IMR-90 (cell line): ENCODE results near the gene ASAP2. TPM values are rescaled to one million over a fixed set of nuclear protein-coding genes. Genes with fewer than 3 reads are reported as not detected.

Experiments
- ATAC-seq: fragments of 200-7000 bp; cut with Tn5 transposase; 2 replicates; pipeline ENCODE4 v1.9.1; 2020; ENCODE audit warnings: low read depth, mild to moderate bottlenecking, moderate library complexity
- BruUV-seq: library from RNA; stranded (reverse); fragments of 400-500 nt; replicated peaks from 2 replicates; lab custom pipeline; 2021; lab: Mats Ljungman, UMichigan
- CTCF ChIA-PET: fragments of 300-600 bp; formaldehyde crosslinking; extraction: SDS; loops from one replicate; lab custom pipeline; 2021; ENCODE audit warnings: antibody characterized with exemption; lab: Yijun Ruan, JAX
- POLR2A ChIA-PET: fragments of 300-600 bp; sonication (Branson Sonifier 250); formaldehyde crosslinking; loops from one replicate; lab custom pipeline; 2022; ENCODE audit warnings: antibody characterized with exemption; ENCODE audit not compliant: unreplicated experiment; lab: Charles Lee
- DNase-seq: peaks from one replicate; pipeline ENCODE4 v3.0.0; 2013
- H2AFZ ChIP-seq: replicated peaks from 2 replicates; pipeline ENCODE3; 2013; ENCODE audit warnings: low read length, mild to moderate bottlenecking; ENCODE audit not compliant: poor library complexity
- H2AK5ac ChIP-seq: 2 replicates; pipeline ENCODE4 v1.6.1; 2013; ENCODE audit warnings: low read depth, low read length, inconsistent platforms
- H2AK9ac ChIP-seq: replicated peaks from 2 replicates; pipeline ENCODE3; 2013; ENCODE audit warnings: mild to moderate bottlenecking, low read depth, low read length, moderate library complexity; ENCODE audit not compliant: poor library complexity
- H2BK120ac ChIP-seq: 2 replicates; pipeline ENCODE4 v1.6.1; 2013; ENCODE audit warnings: low read depth, low read length, inconsistent platforms
- H2BK15ac ChIP-seq: 3 replicates; pipeline ENCODE4 v1.6.1; 2013; ENCODE audit warnings: low read depth, low read length, inconsistent platforms
- H2BK20ac ChIP-seq: 2 replicates; pipeline ENCODE4 v1.6.1; 2013; ENCODE audit warnings: low read depth, mild to moderate bottlenecking, inconsistent platforms, low read length, moderate library complexity
- H2BK5ac ChIP-seq: 2 replicates; pipeline ENCODE4 v1.6.1; 2013; ENCODE audit warnings: mild to moderate bottlenecking, low read depth, low read length, inconsistent platforms; ENCODE audit not compliant: poor library complexity, severe bottlenecking
- H3K14ac ChIP-seq: replicated peaks from 2 replicates; pipeline ENCODE4 v1.6.1; 2013; ENCODE audit warnings: low read depth, low read length, inconsistent platforms
- H3K18ac ChIP-seq: 2 replicates; pipeline ENCODE4 v1.6.1; 2013; ENCODE audit warnings: low read depth, low read length, control low read depth
- H3K23ac ChIP-seq: 2 replicates; pipeline ENCODE4 v1.6.1; 2013; ENCODE audit warnings: low read depth, low read length, inconsistent platforms
- H3K27ac ChIP-seq: 2 replicates; pipeline ENCODE4 v1.5.1; 2013; ENCODE audit warnings: mild to moderate bottlenecking, control low read depth, low read length; ENCODE audit not compliant: insufficient read depth
- H3K27me3 ChIP-seq: 2 replicates; pipeline ENCODE4 v1.6.1; 2013; ENCODE audit warnings: low read length; ENCODE audit not compliant: control insufficient read depth, insufficient read depth
- H3K36me3 ChIP-seq: 2 replicates; pipeline ENCODE4 v1.6.1; 2013; ENCODE audit warnings: low read length, mixed read lengths; ENCODE audit not compliant: control insufficient read depth, insufficient read depth
- H3K4ac ChIP-seq: 2 replicates; pipeline ENCODE4 v1.6.1; 2013; ENCODE audit warnings: low read depth, low read length, inconsistent platforms
- H3K4me1 ChIP-seq: 2 replicates; pipeline ENCODE4 v1.6.1; 2013; ENCODE audit warnings: low read length, mixed read lengths; ENCODE audit not compliant: control insufficient read depth, insufficient read depth
- H3K4me2 ChIP-seq: 2 replicates; pipeline ENCODE4 v1.6.1; 2013; ENCODE audit warnings: low read depth, mild to moderate bottlenecking, control low read depth, low read length, moderate library complexity
- H3K4me3 ChIP-seq: 2 replicates; pipeline ENCODE4 v1.5.1; 2013; ENCODE audit warnings: low read depth, mild to moderate bottlenecking, control low read depth, low read length, moderate library complexity; ENCODE audit not compliant: insufficient read depth
- H3K56ac ChIP-seq: 2 replicates; pipeline ENCODE4 v1.6.1; 2013; ENCODE audit warnings: low read length, inconsistent platforms; ENCODE audit not compliant: insufficient read depth; ENCODE audit errors: extremely low read depth
- H3K79me1 ChIP-seq, 2 experiments: 2 replicates each; pipeline ENCODE4 v1.6.1; 2013; ENCODE audit warnings: low read length in 2 of 2, inconsistent platforms in 1 of 2, low read depth in 1 of 2
- H3K9ac ChIP-seq: 2 replicates; pipeline ENCODE4 v1.6.1; 2013; ENCODE audit warnings: low read depth, low read length, control low read depth
- H3K9me1 ChIP-seq: 2 replicates; pipeline ENCODE4 v1.6.1; 2013; ENCODE audit warnings: low read length, inconsistent platforms; ENCODE audit not compliant: insufficient read depth
- H3K9me3 ChIP-seq: 2 replicates; pipeline ENCODE4 v1.6.1; 2013; ENCODE audit warnings: low read length; ENCODE audit not compliant: control insufficient read depth, insufficient read depth
- H4K20me1 ChIP-seq: 2 replicates; pipeline ENCODE4 v1.6.1; 2013; ENCODE audit warnings: low read length, inconsistent platforms; ENCODE audit not compliant: insufficient read depth
- H4K5ac ChIP-seq: 2 replicates; pipeline ENCODE4 v1.6.1; 2013; ENCODE audit warnings: mild to moderate bottlenecking, low read depth, low read length, control low read depth
- H4K8ac ChIP-seq, 2 experiments: 2 replicates each; pipeline ENCODE4 v1.6.1; 2013; ENCODE audit warnings: low read depth in 2 of 2, low read length in 2 of 2, control low read depth in 1 of 2, inconsistent platforms in 1 of 2
- H4K91ac ChIP-seq: 2 replicates; pipeline ENCODE4 v1.6.1; 2013; ENCODE audit warnings: low read depth, low read length, inconsistent platforms; ENCODE audit not compliant: insufficient read depth
- BHLHE40 ChIP-seq: fragments of 150-350 bp; IDR thresholded peaks from 2 replicates; pipeline ENCODE4 v1.6.1; 2016; ENCODE audit warnings: mild to moderate bottlenecking, low read depth, low read length
- CEBPB ChIP-seq: IDR thresholded peaks from 2 replicates; pipeline ENCODE4 v1.6.1; 2012; ENCODE audit warnings: low read depth, low read length, improper control_type of control experiment
- CHD1 ChIP-seq: IDR thresholded peaks from 2 replicates; pipeline ENCODE4 v1.6.1; 2012; ENCODE audit warnings: low read depth, low read length, improper control_type of control experiment
- CTCF ChIP-seq: conservative IDR thresholded peaks from 2 replicates; pipeline ENCODE4 v1.5.1; 2012; ENCODE audit warnings: mild to moderate bottlenecking, low read depth, low read length, improper control_type of control experiment
- ELK1 ChIP-seq: fragments of 150-350 bp; IDR thresholded peaks from 2 replicates; pipeline ENCODE4 v1.6.1; 2016; ENCODE audit warnings: low read depth, mild to moderate bottlenecking, low read length, moderate library complexity, borderline replicate concordance
- FOS ChIP-seq: fragments of 150-350 bp; IDR thresholded peaks from 2 replicates; pipeline ENCODE4 v1.6.1; 2016; ENCODE audit warnings: low read depth, low read length
- MAFK ChIP-seq: IDR thresholded peaks from 2 replicates; pipeline ENCODE4 v1.6.1; 2012; ENCODE audit warnings: low read depth, low read length, improper control_type of control experiment
- MAZ ChIP-seq: IDR thresholded peaks from 2 replicates; pipeline ENCODE4 v1.6.1; 2012; ENCODE audit warnings: low read depth, mild to moderate bottlenecking, low read length, improper control_type of control experiment, moderate library complexity, borderline replicate concordance
- MXI1 ChIP-seq: IDR thresholded peaks from 2 replicates; pipeline ENCODE4 v1.6.1; 2012; ENCODE audit warnings: low read depth, mild to moderate bottlenecking, low read length, moderate library complexity, borderline replicate concordance
- NFE2L2 ChIP-seq: fragments of 150-350 bp; IDR thresholded peaks from 2 replicates; pipeline ENCODE4 v1.6.1; 2016; ENCODE audit warnings: low read depth, mild to moderate bottlenecking, low read length
- POLR2A ChIP-seq: IDR thresholded peaks from 2 replicates; pipeline ENCODE4 v1.6.1; 2012; ENCODE audit warnings: mild to moderate bottlenecking, low read depth, low read length
- RAD21 ChIP-seq: IDR thresholded peaks from 2 replicates; pipeline ENCODE4 v1.6.1; 2012; ENCODE audit warnings: low read length, improper control_type of control experiment
- RCOR1 ChIP-seq: IDR thresholded peaks from 2 replicates; pipeline ENCODE4 v1.6.1; 2012; ENCODE audit warnings: mild to moderate bottlenecking, low read length, improper control_type of control experiment; ENCODE audit not compliant: insufficient replicate concordance
- RFX5 ChIP-seq: IDR thresholded peaks from 2 replicates; pipeline ENCODE4 v1.8.0; 2012; ENCODE audit warnings: low read depth, mild to moderate bottlenecking, low read length, moderate library complexity
- SMC3 ChIP-seq: fragments of 150-350 bp; IDR thresholded peaks from 2 replicates; pipeline ENCODE4 v1.6.1; 2016; ENCODE audit warnings: low read depth, mild to moderate bottlenecking, antibody characterized with exemption, low read length, moderate library complexity
- USF2 ChIP-seq: fragments of 150-350 bp; IDR thresholded peaks from 2 replicates; pipeline ENCODE4 v1.6.1; 2017; ENCODE audit warnings: mild to moderate bottlenecking, antibody characterized with exemption, low read length, low read depth
- WGBS, 2 experiments: methylation state at CpG; one replicate each; pipeline versions ENCODE4 v1.1.5 to v1.1.7; 2013; ENCODE audit warnings: missing lambda C conversion rate in 2 of 2; ENCODE audit not compliant: insufficient read length in 1 of 2; ENCODE audit errors: extremely low coverage in 2 of 2; 5-methylcytosine and 5-hydroxymethylcytosine counted together
- dilution Hi-C: fragments of 300-500 bp; cut with HindIII; formaldehyde crosslinking; loops from one replicate; pipeline ENCODE4 v1.14.3; 2018; ENCODE audit warnings: low sequenced_read_pairs; ENCODE audit not compliant: unreplicated experiment
- in situ Hi-C: fragments of 300-500 bp; cut with MboI; formaldehyde crosslinking; loops from 3 replicates; pipeline ENCODE4 v1.14.3; 2019; ENCODE audit warnings: low sequenced_read_pairs, inconsistent platforms, mixed read lengths
- intact Hi-C: fragments of 100-400 bp; cut with micrococcal nuclease; formaldehyde crosslinking; loops from 2 replicates; pipeline ENCODE4 v1.10.0; 2022
- polyA plus RNA-seq, 3 experiments: library from polyadenylated mRNA; depleted of rRNA; stranded (reverse); fragments of >200 nt; gene quantifications; 2 replicates each; pipeline ENCODE4 v1.2.3, GENCODE V29; 2012; ENCODE audit warnings: low replicate concordance in 1 of 3
- total RNA-seq: library from RNA; depleted of rRNA; stranded (reverse); fragments of >200 nt; gene quantifications from 2 replicates; pipeline ENCODE4 v1.2.3, GENCODE V29; 2012

The ASAP2 gene
- total and polyA plus RNA-seq, 2 of the 4 experiments (the other 2 are of a cell fraction) = 19.7 to 28.1 TPM

- Histone ChIP-seq H3K36me3 (peaks cover 25% of the 10 kb centered on the region), H3K4me2 (no peak overlapping the region), H4K8ac (no peak overlapping the region), H3K9ac (no peak overlapping the region), H2BK15ac (no peak overlapping the region), H3K14ac (no peak overlapping the region), H4K20me1 (peaks cover 5% of the 10 kb centered on the region; the same call in 1 of the 2 replicates), H2AK5ac (no peak overlapping the region), H3K4ac (no peak overlapping the region), H4K5ac (no peak overlapping the region), H2BK20ac (no peak overlapping the region), H3K4me3 (no peak overlapping the region), H3K18ac (no peak overlapping the region), H3K23ac (no peak overlapping the region), H3K27me3 (no peaks in the 10 kb centered on the region), H3K9me1 (peaks cover 34% of the 10 kb centered on the region), H3K79me1 (peaks cover 27 to 78% of the 10 kb centered on the region in 2 experiments; a peak in 3 of 4 replicates), H2BK5ac (no peak overlapping the region), H3K9me3 (no peaks in the 10 kb centered on the region), H3K56ac (no peak overlapping the region), H2BK120ac (no peak overlapping the region), H4K91ac (no peak overlapping the region), H2AK9ac (no peak overlapping the region), H2AFZ (no peak overlapping the region), H3K27ac (no peak overlapping the region), H3K4me1 (peaks cover 10% of the 10 kb centered on the region)
- ChIA-PET POLR2A (no interaction called here), CTCF (no interaction called here)
- no TSS peak for BruUV-seq
- in situ Hi-C loops (loop anchor here (25.0 kb wide), 1 partner anchor 463 kb away; no protein-coding TSS in a partner anchor), dilution Hi-C loops (no loop called here), intact Hi-C loops (no loop called here)
- TF ChIP-seq POLR2A (no peak), ELK1 (no peak), NFE2L2 (no peak), CHD1 (no peak), CEBPB (no peak), RAD21 (no peak), SMC3 (no peak), RFX5 (no peak), MAFK (no peak), CTCF (no peak), USF2 (no peak), BHLHE40 (no peak), MAZ (no peak), MXI1 (no peak), RCOR1 (no peak), FOS (no peak)
- no CpG with 5 or more reads among the region's 3 CpGs for WGBS, 2 experiments
- ATAC-seq = no peak
- no peak for DNase-seq
Measured at GRCh38 chr2:9325428-9325827, 118.8 kb downstream of the ASAP2 start.
